Karpas-422 (cell line): ENCODE measurements around the gene TMEM63A. TPM values are rescaled to one million over a fixed set of nuclear protein-coding genes. Genes with fewer than 3 reads are reported as not detected.
"Not testable (repeated sequence)": the region's sequence is repeated elsewhere in the genome, so short reads cannot be mapped to it uniquely, and the experiment has no call there.

Experiments used
- DNase-seq: peaks from one replicate; pipeline ENCODE4 v3.0.0-alpha.2; 2015
- H2AFZ ChIP-seq: fragments of 200-600 bp; sonication (generic); 2 replicates; pipeline ENCODE4 v1.6.1; 2014; ENCODE audit warnings: antibody characterized with exemption, low read length, mixed read lengths
- H3K27ac ChIP-seq: fragments of 200-600 bp; sonication (generic); 2 replicates; pipeline ENCODE4 v1.5.1; 2014; ENCODE audit warnings: mild to moderate bottlenecking, low read length, moderate library complexity
- H3K27me3 ChIP-seq: fragments of 200-600 bp; sonication (generic); 2 replicates; pipeline ENCODE4 v1.6.1; 2014; ENCODE audit warnings: low read length, mixed read lengths
- H3K36me3 ChIP-seq: fragments of 200-600 bp; sonication (generic); 2 replicates; pipeline ENCODE4 v1.6.1; 2014; ENCODE audit warnings: low read length, mixed read lengths; ENCODE audit not compliant: insufficient read depth
- H3K4me1 ChIP-seq: fragments of 200-600 bp; sonication (generic); 2 replicates; pipeline ENCODE4 v1.6.1; 2014; ENCODE audit warnings: mild to moderate bottlenecking, low read length, mixed read lengths
- H3K4me2 ChIP-seq: fragments of 200-600 bp; sonication (generic); 2 replicates; pipeline ENCODE4 v1.6.1; 2014; ENCODE audit warnings: low read length, low read depth, mild to moderate bottlenecking; ENCODE audit not compliant: poor library complexity, severe bottlenecking
- H3K4me3 ChIP-seq: fragments of 200-600 bp; sonication (generic); 2 replicates; pipeline ENCODE4 v1.5.1; 2014; ENCODE audit warnings: mild to moderate bottlenecking, antibody characterized with exemption, low read length, mixed read lengths
- H3K79me2 ChIP-seq: fragments of 200-600 bp; sonication (generic); 2 replicates; pipeline ENCODE4 v1.6.1; 2014; ENCODE audit warnings: mild to moderate bottlenecking, low read length, mixed read lengths
- H3K9ac ChIP-seq: fragments of 200-600 bp; sonication (generic); 2 replicates; pipeline ENCODE4 v1.6.0; 2014; ENCODE audit warnings: low read length
- H3K9me2 ChIP-seq: fragments of 200-600 bp; sonication (generic), shearing (Covaris generic); replicated peaks from 2 replicates; pipeline ENCODE4 v1.6.0; 2014; ENCODE audit warnings: mild to moderate bottlenecking, low read length, moderate library complexity; ENCODE audit not compliant: insufficient read depth
- H3K9me3 ChIP-seq: fragments of 300-700, 200-600 bp; sonication (generic); 2 replicates; pipeline ENCODE4 v1.6.1; 2014; ENCODE audit warnings: low read length, mixed read lengths
- H4K20me1 ChIP-seq: fragments of 200-600 bp; sonication (generic); 2 replicates; pipeline ENCODE4 v1.6.1; 2014; ENCODE audit warnings: mild to moderate bottlenecking, antibody characterized with exemption, low read length, low read depth; ENCODE audit not compliant: insufficient read depth
- total RNA-seq: library from RNA; depleted of rRNA; stranded (reverse); fragments of >200 nt; shearing (Covaris generic); gene quantifications from 2 replicates; pipeline ENCODE4 v1.2.3, GENCODE V29; 2014; ENCODE audit warnings: low replicate concordance

The TMEM63A gene
- total RNA-seq, 1 experiment from 2014 or later, result 4.8 TPM

DNA sequence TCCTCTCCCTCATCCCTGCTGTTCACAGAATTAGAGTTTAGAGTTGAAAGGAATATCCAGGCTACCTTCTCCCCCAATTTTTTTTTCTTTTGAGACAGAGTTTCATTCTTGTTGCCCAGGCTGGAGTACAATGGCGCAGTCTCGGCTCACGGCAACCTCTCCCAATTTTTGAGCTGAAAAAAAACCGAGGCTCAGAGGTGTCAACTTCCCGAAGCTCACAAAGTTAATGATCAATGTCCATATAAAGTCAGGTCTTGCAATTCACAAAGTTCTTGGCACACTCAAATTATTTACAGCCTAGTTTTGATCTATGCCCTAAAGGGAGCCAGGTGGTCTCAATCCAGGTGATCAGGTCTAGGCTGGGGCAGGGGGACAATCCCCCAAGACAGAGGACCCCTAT, 7.6 kb upstream of the TMEM63A start:
- H3K4me2 ChIP-seq, result no peak overlapping the region

GRCh38 chr1:225888898-225889601, 6.9 kb upstream of the TMEM63A start, which contains the start of gene LEFTY1:
TSS of gene LEFTY1 (minus strand) at chr1:225889146. CDS start at chr1:225889066, 80 bp downstream.
- H3K4me1 ChIP-seq, result no peaks in the 10 kb centered on the region
- no peaks in the 10 kb centered on the region for H3K9me3 ChIP-seq
- no peak within 1 kb of the TSS for H3K9ac ChIP-seq
- H3K27ac ChIP-seq, result no peak within 1 kb of the TSS
- no peaks in the 10 kb centered on the region for H3K36me3 ChIP-seq
- H3K9me2 ChIP-seq, result no peaks in the 10 kb centered on the region
- H3K79me2 ChIP-seq, result no peaks in the 10 kb centered on the region
- H4K20me1 ChIP-seq, result no peaks in the 10 kb centered on the region
- no peak within 1 kb of the TSS for H3K4me3 ChIP-seq
- no peak within 1 kb of the TSS for H2AFZ ChIP-seq
- no peaks in the 10 kb centered on the region for H3K27me3 ChIP-seq
- DNase-seq, result no peak
- no peak within 1 kb of the TSS for H3K4me2 ChIP-seq

More for the DNA sequence above, 7.6 kb upstream of the TMEM63A start:
- no peaks in the 10 kb centered on the region for H3K79me2 ChIP-seq
- H2AFZ ChIP-seq, result no peak overlapping the region
- no peak overlapping the region for H3K4me3 ChIP-seq
- no peaks in the 10 kb centered on the region for H4K20me1 ChIP-seq
- no peak overlapping the region for H3K9ac ChIP-seq
- H3K36me3 ChIP-seq, result no peaks in the 10 kb centered on the region
- no peak overlapping the region for H3K27ac ChIP-seq
- H3K9me2 ChIP-seq, result no peaks in the 10 kb centered on the region
- DNase-seq, result no peak
- no peaks in the 10 kb centered on the region for H3K27me3 ChIP-seq
- H3K9me3 ChIP-seq, result no peaks in the 10 kb centered on the region
- no peaks in the 10 kb centered on the region for H3K4me1 ChIP-seq

GRCh38 chr1:225888289-225888897, 6.2 kb upstream of the TMEM63A start:
- no peaks in the 10 kb centered on the region for H3K4me1 ChIP-seq
- no peak overlapping the region for H2AFZ ChIP-seq
- H4K20me1 ChIP-seq, result no peaks in the 10 kb centered on the region
- H3K9me3 ChIP-seq, result no peaks in the 10 kb centered on the region
- no peaks in the 10 kb centered on the region for H3K9me2 ChIP-seq
- no peak for DNase-seq
- no peak overlapping the region for H3K27ac ChIP-seq
- H3K36me3 ChIP-seq, result no peaks in the 10 kb centered on the region
- H3K79me2 ChIP-seq, result no peaks in the 10 kb centered on the region
- H3K4me2 ChIP-seq, result no peak overlapping the region
- no peaks in the 10 kb centered on the region for H3K27me3 ChIP-seq
- H3K9ac ChIP-seq, result no peak overlapping the region
- no peak overlapping the region for H3K4me3 ChIP-seq

DNA sequence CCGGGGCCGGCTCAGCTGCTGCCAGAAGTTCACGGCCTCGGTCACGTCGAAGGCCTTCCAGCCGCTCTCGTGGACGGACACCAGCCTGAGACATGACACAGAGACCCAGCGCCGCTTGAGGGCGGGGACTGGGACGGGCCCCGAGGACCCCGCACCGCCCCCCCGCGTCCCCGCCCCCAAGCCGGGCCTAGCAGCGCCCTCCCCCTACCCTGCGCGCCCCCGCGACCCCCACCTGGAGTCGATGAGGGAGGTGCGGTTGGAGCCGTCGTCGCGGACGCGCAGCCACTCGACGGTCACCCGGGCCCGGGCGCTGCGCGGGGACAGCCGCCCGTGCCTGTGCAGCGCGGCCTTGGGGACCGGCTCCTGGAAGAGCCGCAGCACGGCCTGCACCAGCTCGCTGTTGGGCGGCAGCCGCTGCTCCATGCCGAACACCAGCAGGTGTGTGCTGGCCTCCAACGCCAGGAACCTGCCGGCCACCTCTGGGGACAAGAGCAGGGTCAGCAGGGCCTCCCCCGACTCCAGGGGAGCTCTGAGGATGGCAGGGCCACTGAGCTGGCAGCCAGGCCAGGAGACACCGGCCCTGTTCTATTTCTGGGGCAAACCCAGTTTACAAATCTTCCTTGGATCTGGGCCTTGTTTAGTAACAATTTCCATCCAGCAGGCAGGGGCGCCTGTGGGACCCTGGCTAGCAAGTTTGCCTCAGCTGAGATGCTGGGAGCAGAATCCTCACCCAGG, 5.5 kb upstream of the TMEM63A start:
- not testable (repeated sequence) for H3K9me2 ChIP-seq, H3K27ac ChIP-seq, H3K4me2 ChIP-seq, H3K4me1 ChIP-seq, H3K9me3 ChIP-seq, H3K36me3 ChIP-seq, H3K4me3 ChIP-seq, H3K27me3 ChIP-seq, DNase-seq, H3K9ac ChIP-seq, H4K20me1 ChIP-seq, H2AFZ ChIP-seq, H3K79me2 ChIP-seq

DNA sequence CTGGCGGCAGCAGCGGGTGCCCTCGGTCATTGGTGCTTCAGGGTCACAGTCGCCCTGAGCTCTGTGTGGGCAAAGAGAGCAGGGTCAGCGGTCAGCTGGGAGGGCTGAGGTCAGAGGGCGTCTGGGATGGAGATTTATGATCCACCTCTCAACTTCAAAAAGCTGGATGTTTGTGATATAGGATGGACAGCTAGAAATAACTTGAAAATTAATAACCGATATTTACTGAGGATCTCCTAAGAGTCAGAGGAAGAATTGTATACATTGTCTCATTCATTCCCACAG, 4.8 kb upstream of the TMEM63A start:
- Histone ChIP-seq H3K79me2 (no peaks in the 10 kb centered on the region), H3K4me3 (no peak overlapping the region), H3K4me2 (no peak overlapping the region), H2AFZ (no peak overlapping the region), H3K4me1 (peaks cover 9% of the 10 kb centered on the region), H3K27me3 (no peaks in the 10 kb centered on the region), H3K9ac (no peak overlapping the region), H3K36me3 (no peaks in the 10 kb centered on the region), H3K9me3 (no peaks in the 10 kb centered on the region), H3K9me2 (no peaks in the 10 kb centered on the region), H4K20me1 (no peaks in the 10 kb centered on the region), H3K27ac (no peak overlapping the region)
- no peak for DNase-seq

DNA sequence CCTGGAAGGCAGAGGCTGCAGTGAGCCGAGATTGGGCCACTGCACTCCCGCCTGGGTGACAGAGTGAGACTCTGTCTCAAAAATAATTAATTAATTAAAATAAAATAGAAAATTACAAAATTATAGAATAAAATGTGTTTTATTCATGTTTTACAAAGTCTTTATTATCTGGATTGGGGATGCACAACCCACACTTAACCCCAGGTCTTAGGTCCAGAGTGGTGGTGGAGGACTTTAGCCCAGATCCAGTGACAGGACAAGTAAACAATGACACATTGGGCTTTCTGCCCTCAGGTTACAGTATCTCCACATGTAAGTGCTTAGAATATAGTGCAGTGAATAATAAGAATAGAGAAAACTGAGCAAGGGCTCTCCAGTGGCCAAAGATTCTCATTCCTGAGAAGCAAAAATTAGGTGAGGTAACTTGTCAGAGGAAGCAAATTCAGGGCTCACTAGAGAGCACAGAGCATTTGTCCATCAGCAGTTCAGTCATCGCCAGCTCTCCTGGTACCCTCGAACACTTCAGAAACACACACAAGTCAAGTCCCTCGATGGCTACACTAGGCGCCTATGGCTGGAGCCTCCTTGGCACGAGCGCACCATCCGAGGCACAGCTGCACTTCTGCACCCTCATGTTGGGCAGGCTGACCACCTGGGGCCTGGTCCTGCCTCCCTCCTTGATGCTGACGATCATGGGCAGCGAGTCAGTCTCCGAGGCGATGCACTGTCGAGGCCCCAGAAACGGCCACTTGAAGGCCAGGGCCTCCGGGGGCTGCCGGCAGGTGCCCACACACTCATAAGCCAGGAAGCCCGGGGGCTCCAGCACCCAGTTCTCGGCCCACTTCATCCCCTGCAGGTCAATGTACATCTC, 4.2 kb upstream of the TMEM63A start:
- Histone ChIP-seq H3K4me1 (peaks cover 15% of the 10 kb centered on the region), H4K20me1 (no peaks in the 10 kb centered on the region), H3K27me3 (no peaks in the 10 kb centered on the region), H2AFZ (no peak overlapping the region), H3K9me2 (no peaks in the 10 kb centered on the region), H3K9me3 (no peaks in the 10 kb centered on the region), H3K79me2 (no peaks in the 10 kb centered on the region), H3K4me3 (no peak overlapping the region), H3K27ac (no peak overlapping the region), H3K36me3 (no peaks in the 10 kb centered on the region), H3K4me2 (no peak overlapping the region), H3K9ac (no peak overlapping the region)
- DNase-seq, result no peak

GRCh38 chr1:225885336-225885735, 3.2 kb upstream of the TMEM63A start:
- H3K4me2 ChIP-seq, result no peak overlapping the region
- peaks cover 16% of the 10 kb centered on the region for H3K4me1 ChIP-seq

More at GRCh38 chr1:225885336-225885735, 3.2 kb upstream of the TMEM63A start:
- no peaks in the 10 kb centered on the region for H3K36me3 ChIP-seq
- no peak overlapping the region for H3K4me3 ChIP-seq
- no peak for DNase-seq
- H4K20me1 ChIP-seq, result no peaks in the 10 kb centered on the region
- no peak overlapping the region for H2AFZ ChIP-seq
- H3K27ac ChIP-seq, result no peak overlapping the region
- H3K9me2 ChIP-seq, result no peaks in the 10 kb centered on the region
- H3K9me3 ChIP-seq, result no peaks in the 10 kb centered on the region
- no peaks in the 10 kb centered on the region for H3K27me3 ChIP-seq
- no peak overlapping the region for H3K9ac ChIP-seq
- H3K79me2 ChIP-seq, result no peaks in the 10 kb centered on the region
